Panc1 (cell line): ENCODE results near the gene RNF208. TPM values are rescaled to one million over a fixed set of nuclear protein-coding genes. Genes with fewer than 3 reads are reported as not detected.

Experiments
- ATAC-seq: fragments of 200-7000 bp; cut with Tn5 transposase; 2 replicates; pipeline ENCODE4 v1.9.1; 2020; ENCODE audit warnings: mild to moderate bottlenecking, moderate library complexity
- BruUV-seq: library from RNA; stranded (reverse); fragments of 400-500 nt; replicated peaks from 2 replicates; lab custom pipeline; 2021; lab: Mats Ljungman, UMichigan
- CTCF ChIA-PET: fragments of 300-600 bp; sonication (Branson Sonifier 250); formaldehyde crosslinking; loops from one replicate; lab custom pipeline; 2022; ENCODE audit warnings: antibody characterized with exemption; lab: Charles Lee
- POLR2A ChIA-PET: fragments of 300-600 bp; sonication (Branson Sonifier 250); formaldehyde crosslinking; loops from one replicate; lab custom pipeline; 2022; ENCODE audit warnings: antibody characterized with exemption; lab: Charles Lee
- DNase-seq: peaks from one replicate; pipeline ENCODE4 v3.0.0-alpha.2; 2010; ENCODE audit warnings: low read depth, low spot score
- H3K27ac ChIP-seq: 2 replicates; pipeline ENCODE4 v1.5.1; 2011; ENCODE audit warnings: mild to moderate bottlenecking, low read length, inconsistent platforms
- H3K27me3 ChIP-seq: fragments of 200-500 bp; sonication (Bioruptor generic); 2 replicates; pipeline ENCODE4 v1.6.0; 2014; ENCODE audit warnings: low read length, inconsistent platforms; ENCODE audit not compliant: control insufficient read depth, insufficient read depth
- H3K36me3 ChIP-seq: fragments of 200-500 bp; sonication (Bioruptor generic); 2 replicates; pipeline ENCODE4 v1.5.1; 2014; ENCODE audit warnings: inconsistent platforms, mild to moderate bottlenecking, low read length, moderate library complexity; ENCODE audit not compliant: control insufficient read depth, insufficient read depth
- H3K4me1 ChIP-seq: 2 replicates; pipeline ENCODE4 v1.5.1; 2011; ENCODE audit warnings: inconsistent platforms, mild to moderate bottlenecking, low read length, moderate library complexity; ENCODE audit not compliant: control insufficient read depth, insufficient read depth
- H3K4me3 ChIP-seq, 2 experiments: 2 replicates each; pipeline ENCODE4 v1.5.1; 2011 to 2012; ENCODE audit warnings: low read depth in 2 of 2, low read length in 2 of 2, mild to moderate bottlenecking in 2 of 2, inconsistent platforms in 1 of 2, moderate library complexity in 1 of 2
- H3K9me3 ChIP-seq: fragments of 200-500 bp; sonication (Bioruptor generic); 2 replicates; pipeline ENCODE4 v1.5.1; 2014; ENCODE audit warnings: low read depth, mild to moderate bottlenecking, inconsistent platforms, low read length, moderate library complexity; ENCODE audit not compliant: control insufficient read depth, insufficient read depth
- CTCF ChIP-seq: fragments of 450-650 bp; IDR thresholded peaks from 2 replicates; pipeline ENCODE4 v1.5.1; 2017; ENCODE audit warnings: mild to moderate bottlenecking
- POLR2AphosphoS5 ChIP-seq: IDR thresholded peaks from 2 replicates; pipeline ENCODE4 v1.6.1; 2012; ENCODE audit warnings: mild to moderate bottlenecking, low read depth, low read length, moderate library complexity
- REST ChIP-seq, 2 experiments: IDR thresholded peaks; 2 replicates each; pipeline ENCODE4 v1.6.1; 2011 to 2012; ENCODE audit warnings: low read depth in 2 of 2, control low read depth in 1 of 2, low read length in 1 of 2, mild to moderate bottlenecking in 1 of 2, moderate library complexity in 1 of 2; ENCODE audit not compliant: insufficient read depth in 1 of 2
- SIN3A ChIP-seq: IDR thresholded peaks from 2 replicates; pipeline ENCODE4 v1.6.1; 2012; ENCODE audit warnings: low read depth, mild to moderate bottlenecking, low read length, moderate library complexity, borderline replicate concordance; ENCODE audit not compliant: insufficient read depth
- TCF7L2 ChIP-seq: IDR thresholded peaks from 2 replicates; pipeline ENCODE4 v1.6.1; 2011; ENCODE audit warnings: mild to moderate bottlenecking, low read depth, low read length, inconsistent platforms
- in situ Hi-C: cut with HindIII; loops from 2 replicates; pipeline ENCODE4 v1.10.0; 2016; ENCODE audit warnings: low sequenced_read_pairs, low pct_unique_long_range_greater_than_20kb
- intact Hi-C: fragments of 100-400 bp; cut with micrococcal nuclease; formaldehyde crosslinking; loops from one replicate; pipeline ENCODE4 v1.10.0; 2022; ENCODE audit not compliant: unreplicated experiment
- total RNA-seq: library from RNA; stranded (reverse); gene quantifications from one replicate; pipeline ENCODE4 v1.2.1, GENCODE V29; 2021; ENCODE audit not compliant: unreplicated experiment

The RNF208 gene
- total RNA-seq, 1 experiment from 2014 or later, result 11.5 TPM

GRCh38 chr9:137265496-137266161, 43.6 kb upstream of the RNF208 start:
- Histone ChIP-seq H3K9me3 (no peaks in the 10 kb centered on the region), H3K27ac (no peak overlapping the region), H3K27me3 (no peaks in the 10 kb centered on the region), H3K4me3 (no peak overlapping the region), H3K36me3 (no peaks in the 10 kb centered on the region), H3K4me1 (no peaks in the 10 kb centered on the region)
- ATAC-seq (no peak), DNase-seq (no peak)
- BruUV-seq, result no TSS peak
- ChIA-PET POLR2A (no interaction called here), CTCF (interaction anchor here (0.6 kb wide), 1 partner anchor 19 kb away, joined by 3 read pairs; no protein-coding TSS in a partner anchor)
- in situ Hi-C loops, result no loop called here
- TF ChIP-seq CTCF, result no peak
- TF ChIP-seq POLR2AphosphoS5, result no peak
- no peak for TF ChIP-seq SIN3A
- no peak for TF ChIP-seq TCF7L2
- no peak for TF ChIP-seq REST (IDR thresholded peaks at IDR 0.05; ENCODE audit: insufficient read depth in 1 of 2, low read depth in 2 of 2, low read length in 1 of 2)
- intact Hi-C loops, result no loop called here

- Histone ChIP-seq H3K4me3 (no peak overlapping the region), H3K27me3 (no peaks in the 10 kb centered on the region), H3K36me3 (0 out of 2 replicates have a peak, but pooled peaks cover 3% of the 10 kb centered on the region), H3K27ac (no peak overlapping the region), H3K9me3 (no peaks in the 10 kb centered on the region), H3K4me1 (no peaks in the 10 kb centered on the region)
- no peak for TF ChIP-seq CTCF
- no peak for TF ChIP-seq POLR2AphosphoS5
- POLR2A ChIA-PET, result no interaction called here
- intact Hi-C loops (no loop called here), in situ Hi-C loops (no loop called here)
- BruUV-seq, result no TSS peak
- DNase-seq (no peak), ATAC-seq (no peak)
- CTCF ChIA-PET, result no interaction called here
Measured at GRCh38 chr9:137264067-137264466, 42.0 kb upstream of the RNF208 start.
